Activated T-helper 17 cell treated with anti-CD3 and anti-CD28 coated beads, Interleukin-2, amount 50 U/mL, for 72 hours (primary cell): Measurements from ENCODE around the gene ETFA. TPM values are rescaled to one million over a fixed set of nuclear protein-coding genes. Genes with fewer than 3 reads are reported as not detected.

ENCODE experiments used
- ATAC-seq: fragments of 150-1000 bp; cut with Tn5 transposase; replicated peaks from 2 replicates; pipeline ENCODE4 v1.10.0; 2021; ENCODE audit warnings: mild to moderate bottlenecking, moderate library complexity
- H3K27ac Mint-ChIP-seq: one replicate; pipeline ENCODE4 v1.8.0; 2022; ENCODE audit warnings: mixed read lengths
- H3K27me3 Mint-ChIP-seq: one replicate; pipeline ENCODE4 v1.8.0; 2022; ENCODE audit warnings: mixed read lengths
- H3K36me3 Mint-ChIP-seq: one replicate; pipeline ENCODE4 v1.8.0; 2022; ENCODE audit warnings: low read depth, mild to moderate bottlenecking, mixed read lengths
- H3K4me1 Mint-ChIP-seq: one replicate; pipeline ENCODE4 v1.8.0; 2022; ENCODE audit warnings: mixed read lengths
- H3K4me3 Mint-ChIP-seq: one replicate; pipeline ENCODE4 v1.8.0; 2022; ENCODE audit warnings: mild to moderate bottlenecking, mixed read lengths
- H3K9me3 Mint-ChIP-seq: one replicate; pipeline ENCODE4 v1.8.0; 2022; ENCODE audit warnings: mixed read lengths
- total RNA-seq, 2 donors: library from RNA; stranded (reverse); gene quantifications; one replicate each; pipeline ENCODE4 v1.2.3, GENCODE V29; 2022

The ETFA gene
- total RNA-seq, 2 donors from 2014 or later, result 113 to 185 TPM

DNA sequence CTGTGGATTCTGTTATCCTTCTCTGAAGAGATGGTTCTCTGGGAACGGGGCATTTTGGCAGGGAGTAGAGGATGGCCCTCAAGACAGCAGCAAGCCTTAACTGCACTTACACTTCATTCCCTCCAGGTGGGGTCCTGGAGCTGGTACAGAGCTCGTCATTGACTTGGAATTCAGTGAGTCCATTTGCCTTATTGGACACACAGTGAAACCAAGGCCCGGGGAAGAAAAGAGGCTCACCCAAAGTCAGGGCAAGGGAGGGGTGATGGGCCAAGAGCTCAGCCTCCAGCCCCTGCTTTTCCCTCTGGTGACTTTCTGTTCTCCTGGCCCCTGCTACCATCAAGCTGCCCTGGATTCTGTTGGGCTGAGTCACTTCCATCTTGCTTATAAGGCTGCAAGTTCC, 125.6 kb downstream of the ETFA start:
- Mint-ChIP-seq H3K4me3 (no peak overlapping the region), H3K27me3 (peaks cover 33% of the 10 kb centered on the region), H3K4me1 (peaks cover 17% of the 10 kb centered on the region), H3K9me3 (no peaks in the 10 kb centered on the region), H3K27ac (no peak overlapping the region), H3K36me3 (no peaks in the 10 kb centered on the region)
- ATAC-seq, result no peak

DNA sequence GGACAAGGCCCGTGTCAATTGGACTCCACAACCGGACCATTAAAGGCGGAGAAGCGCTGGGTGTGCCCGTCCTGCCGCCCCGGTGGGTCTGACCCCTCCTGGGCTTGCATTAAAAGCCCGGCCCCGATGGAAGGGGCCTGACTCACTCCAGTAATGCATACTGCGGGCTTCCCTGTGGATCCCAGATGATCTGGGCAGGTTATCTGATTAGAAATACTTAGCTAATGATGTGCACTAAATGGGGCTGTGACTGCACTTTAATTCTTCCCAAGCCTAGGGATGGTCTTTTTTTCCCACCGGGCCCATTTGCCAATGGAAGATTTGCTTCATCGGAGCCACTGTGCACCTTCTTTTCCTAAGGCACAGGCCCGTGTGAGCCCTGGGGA, 126.6 kb downstream of the ETFA start:
- H3K27ac Mint-ChIP-seq, result no peak overlapping the region
- H3K4me3 Mint-ChIP-seq, result no peak overlapping the region
- H3K9me3 Mint-ChIP-seq, result no peaks in the 10 kb centered on the region
- no peaks in the 10 kb centered on the region for H3K36me3 Mint-ChIP-seq
- H3K27me3 Mint-ChIP-seq, result peaks cover 24% of the 10 kb centered on the region
- ATAC-seq, result no peak
- H3K4me1 Mint-ChIP-seq, result peaks cover 13% of the 10 kb centered on the region

DNA sequence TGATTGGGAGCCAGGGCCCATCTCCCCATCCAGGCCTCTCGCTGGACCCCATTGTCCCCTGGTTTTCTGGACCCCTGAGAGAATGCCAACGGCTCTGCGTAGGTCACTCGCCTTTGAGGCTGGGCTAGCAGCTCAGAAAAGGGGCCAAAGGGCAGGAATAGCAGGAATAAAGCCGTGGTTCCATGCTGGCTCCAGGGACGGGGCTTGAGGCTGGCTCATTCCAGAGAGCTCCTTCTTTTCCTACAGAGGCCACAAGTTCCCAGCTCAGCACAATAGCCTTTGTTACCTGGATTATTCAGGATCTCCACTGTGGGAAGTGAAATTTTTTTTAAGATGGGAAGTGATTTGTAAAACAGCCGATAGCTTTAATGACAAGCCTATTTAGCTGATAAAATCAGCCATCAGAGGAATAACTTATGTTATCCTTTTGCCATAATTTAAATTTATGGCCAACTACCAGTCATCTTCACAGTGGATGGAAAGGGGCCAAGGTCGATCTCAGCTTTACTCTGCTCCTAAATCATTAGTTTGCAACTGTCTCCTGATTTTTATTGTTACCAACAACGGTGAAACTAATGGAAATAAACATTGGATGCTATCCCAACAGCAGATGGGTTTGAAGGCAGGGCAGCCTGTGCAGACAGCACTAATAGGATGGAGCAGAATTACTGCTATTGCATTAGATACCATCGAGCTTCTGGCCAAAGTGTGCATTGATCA, 127.2 kb downstream of the ETFA start:
- Mint-ChIP-seq H3K9me3 (no peaks in the 10 kb centered on the region), H3K27me3 (peaks cover 24% of the 10 kb centered on the region), H3K4me1 (peaks cover 13% of the 10 kb centered on the region), H3K36me3 (no peaks in the 10 kb centered on the region), H3K27ac (no peak overlapping the region), H3K4me3 (no peak overlapping the region)
- ATAC-seq, result no peak

DNA sequence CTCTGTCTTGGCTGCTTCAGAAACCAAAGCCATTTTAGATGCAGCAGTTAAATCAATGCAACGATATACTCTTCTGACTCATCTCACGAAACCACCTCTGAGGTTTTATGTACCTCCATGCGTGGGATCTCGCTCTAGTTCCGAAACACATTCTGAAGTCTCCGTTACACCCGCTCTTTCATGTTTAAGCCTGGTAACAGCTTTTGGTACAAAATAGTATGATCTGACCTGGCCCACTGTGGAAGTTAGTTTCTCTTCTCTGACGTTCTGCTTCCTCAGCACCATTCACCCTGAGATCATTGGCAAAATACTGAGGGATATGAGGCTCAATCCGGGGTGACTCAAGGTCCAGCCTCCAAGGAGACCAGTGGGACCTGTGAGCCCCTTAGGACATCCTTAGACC, 129.6 kb downstream of the ETFA start:
- Mint-ChIP-seq H3K4me3 (peak overlapping the region; percentile 57), H3K27ac (peak overlapping the region; percentile 85), H3K9me3 (no peaks in the 10 kb centered on the region), H3K4me1 (peaks cover 13% of the 10 kb centered on the region), H3K27me3 (peaks cover 35% of the 10 kb centered on the region), H3K36me3 (no peaks in the 10 kb centered on the region)
- peak; percentile 94 for ATAC-seq

DNA sequence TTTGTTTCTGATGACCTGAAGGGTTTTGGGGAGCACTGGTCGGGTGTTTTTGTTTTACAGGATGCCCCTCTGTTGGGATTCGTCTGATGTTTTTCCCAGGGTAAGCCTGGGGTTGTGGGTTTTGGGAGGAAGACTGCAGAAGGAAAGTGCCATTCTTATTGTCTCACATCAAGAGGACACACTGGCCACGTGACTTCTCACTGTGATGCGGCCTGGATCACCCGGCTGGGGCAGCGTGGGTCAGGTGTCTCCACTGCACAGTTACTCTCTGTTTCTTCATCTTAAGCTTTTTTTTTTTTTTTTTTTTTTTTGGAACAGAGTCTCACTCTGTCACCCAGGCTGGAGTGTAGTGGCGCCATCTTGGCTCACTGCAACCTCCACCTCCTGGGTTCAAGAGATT, 130.9 kb downstream of the ETFA start:
- Mint-ChIP-seq H3K27me3 (peaks cover 29% of the 10 kb centered on the region), H3K4me3 (no peak overlapping the region), H3K9me3 (no peaks in the 10 kb centered on the region), H3K4me1 (peaks cover 9% of the 10 kb centered on the region), H3K36me3 (no peaks in the 10 kb centered on the region), H3K27ac (no peak overlapping the region)
- no peak for ATAC-seq

DNA sequence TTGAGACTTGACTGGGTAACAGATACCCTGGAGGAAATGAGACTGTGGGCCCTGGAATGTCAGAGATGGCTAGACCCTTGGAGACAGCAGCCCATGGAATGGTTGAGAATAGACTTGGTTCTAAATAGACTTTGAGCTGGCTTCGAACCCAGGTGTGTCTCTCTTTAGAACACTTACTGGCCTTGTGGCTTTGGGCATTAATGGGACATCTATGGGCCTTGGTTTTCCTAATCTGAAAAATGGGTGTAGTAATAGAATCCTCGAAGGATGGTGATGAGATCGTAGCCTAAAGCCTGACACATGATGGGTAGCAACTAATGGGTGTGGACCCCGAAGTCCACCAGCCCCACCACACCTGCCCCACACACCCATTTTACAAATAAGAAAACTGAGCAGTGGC, 132.2 kb downstream of the ETFA start:
- H3K4me3 Mint-ChIP-seq, result no peak overlapping the region
- peaks cover 25% of the 10 kb centered on the region for H3K27me3 Mint-ChIP-seq
- ATAC-seq, result no peak
- no peaks in the 10 kb centered on the region for H3K9me3 Mint-ChIP-seq
- no peak overlapping the region for H3K27ac Mint-ChIP-seq
- no peaks in the 10 kb centered on the region for H3K36me3 Mint-ChIP-seq
- H3K4me1 Mint-ChIP-seq, result peaks cover 9% of the 10 kb centered on the region

DNA sequence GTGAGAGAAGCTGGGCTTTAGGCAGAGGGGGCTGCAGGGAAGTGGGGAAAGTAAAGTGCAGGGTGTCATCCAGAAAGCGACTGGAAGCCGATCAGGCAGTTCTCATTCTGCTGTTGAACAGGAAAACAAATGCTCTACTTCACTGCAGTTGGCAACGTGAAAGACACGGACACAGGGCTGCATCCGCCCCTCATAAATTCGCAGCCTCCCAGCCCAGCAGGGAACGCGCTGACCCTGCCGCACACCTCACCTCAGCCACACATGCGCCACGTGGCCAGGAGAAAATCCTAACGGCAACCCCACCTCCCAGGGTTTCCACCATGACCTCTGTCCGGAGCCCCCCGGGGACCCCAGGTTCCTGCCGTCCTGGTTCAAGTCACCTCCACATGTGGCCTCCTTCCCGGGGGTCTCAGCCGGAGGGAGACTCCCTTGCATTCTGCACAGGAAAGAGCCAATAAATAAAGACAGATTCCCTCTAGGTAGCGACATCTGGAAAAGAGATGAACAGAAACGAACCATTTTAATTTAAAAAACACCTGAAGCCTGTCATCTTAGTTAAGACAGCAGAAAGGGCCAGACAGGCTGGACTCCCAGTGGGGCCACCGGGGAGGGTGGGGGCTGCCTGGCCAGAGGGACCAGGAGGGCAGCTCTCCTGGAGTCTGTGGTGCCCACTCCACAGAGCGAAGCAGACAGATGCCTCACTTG, 132.8 kb downstream of the ETFA start:
- ATAC-seq, result no peak

DNA sequence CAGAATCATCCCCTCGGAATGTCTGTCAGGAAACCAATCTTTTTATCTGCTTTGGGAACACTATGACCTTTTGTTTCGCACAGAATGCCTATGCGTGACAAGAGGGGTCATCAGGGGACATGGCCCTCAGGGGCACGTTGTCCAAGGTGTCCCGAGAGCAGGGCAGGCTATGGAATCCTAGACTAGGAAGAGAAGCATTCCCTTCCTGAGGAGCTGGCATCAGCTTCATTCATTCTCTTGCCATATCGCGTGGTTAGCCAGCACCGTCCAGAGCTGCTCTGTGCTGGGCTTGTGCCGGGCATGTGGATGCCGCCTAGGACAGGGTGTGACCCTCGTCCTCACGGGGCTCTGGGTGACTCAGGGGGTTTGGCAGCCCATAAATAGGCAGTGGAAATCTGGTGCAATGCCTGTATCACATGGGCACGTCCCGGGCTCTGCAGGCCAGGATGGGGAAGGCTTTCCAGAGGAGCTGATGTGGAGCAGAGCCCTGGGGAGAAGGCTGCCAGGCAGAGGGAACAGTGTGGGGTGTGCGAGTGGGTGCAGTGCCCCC, 133.7 kb downstream of the ETFA start:
- H3K4me1 Mint-ChIP-seq, result peaks cover 9% of the 10 kb centered on the region

More for the DNA sequence above, 132.8 kb downstream of the ETFA start:
- H3K4me1 Mint-ChIP-seq, result peaks cover 9% of the 10 kb centered on the region
- H3K27me3 Mint-ChIP-seq, result peaks cover 25% of the 10 kb centered on the region
- H3K9me3 Mint-ChIP-seq, result no peaks in the 10 kb centered on the region
- no peaks in the 10 kb centered on the region for H3K36me3 Mint-ChIP-seq
- H3K4me3 Mint-ChIP-seq, result no peak overlapping the region
- H3K27ac Mint-ChIP-seq, result no peak overlapping the region

DNA sequence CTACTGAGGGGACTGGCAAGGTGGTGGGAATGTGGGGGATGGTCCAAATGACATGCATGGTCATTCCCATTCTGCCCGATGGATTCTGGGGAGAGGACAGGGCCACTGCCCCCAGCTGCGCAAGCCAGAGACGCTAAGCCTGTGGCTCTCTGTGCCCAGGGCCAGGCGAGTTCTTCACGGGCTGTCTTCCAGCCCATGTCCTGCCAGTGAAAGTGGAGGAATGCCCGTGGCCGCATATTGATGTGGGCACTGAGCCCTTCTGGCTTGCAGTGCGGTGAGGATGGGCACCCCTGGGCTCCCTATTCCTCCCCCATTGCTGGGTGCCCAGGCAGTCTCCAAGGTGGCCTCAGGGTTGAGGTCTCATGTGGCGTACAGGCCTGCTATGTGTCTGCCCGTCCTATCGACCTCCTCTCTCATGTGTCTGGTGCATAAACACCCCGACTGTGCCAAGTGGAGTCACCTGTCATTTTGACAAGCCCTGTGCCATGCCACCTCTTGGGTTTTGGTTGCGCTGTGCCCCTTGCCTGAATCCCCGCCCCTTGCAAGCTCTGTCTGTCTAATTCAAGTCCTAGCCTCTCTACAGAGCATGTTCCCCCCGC, 134.7 kb downstream of the ETFA start:
- Mint-ChIP-seq H3K4me3 (no peak overlapping the region), H3K9me3 (no peaks in the 10 kb centered on the region), H3K27ac (no peak overlapping the region), H3K36me3 (no peaks in the 10 kb centered on the region), H3K4me1 (peaks cover 4% of the 10 kb centered on the region), H3K27me3 (peaks cover 25% of the 10 kb centered on the region)
- ATAC-seq, result no peak

More for the DNA sequence above, 133.7 kb downstream of the ETFA start:
- Mint-ChIP-seq H3K27me3 (peaks cover 25% of the 10 kb centered on the region), H3K4me3 (no peak overlapping the region), H3K36me3 (no peaks in the 10 kb centered on the region), H3K27ac (no peak overlapping the region), H3K9me3 (no peaks in the 10 kb centered on the region)
- ATAC-seq, result no peak

DNA sequence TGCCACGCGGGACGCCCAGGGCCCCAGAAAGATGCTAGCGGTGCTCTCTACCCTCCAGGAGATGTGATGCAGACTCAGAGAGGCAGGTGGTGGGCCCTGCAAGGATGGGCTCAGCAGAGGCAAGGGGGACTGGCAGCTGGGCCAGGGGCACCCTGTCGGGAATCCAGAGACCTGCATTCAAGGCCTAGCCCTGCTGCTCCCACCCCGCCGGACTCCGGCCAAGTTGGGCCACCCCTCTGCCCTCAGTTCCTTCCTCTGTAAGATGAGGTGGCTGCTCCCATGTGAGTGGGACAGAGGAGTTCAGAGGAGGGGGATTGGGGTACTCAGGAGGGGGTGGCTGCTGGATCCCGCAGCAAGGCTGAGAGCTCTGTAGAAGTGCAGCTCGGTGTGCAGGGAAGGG, 135.2 kb downstream of the ETFA start:
- H3K27me3 Mint-ChIP-seq, result peaks cover 21% of the 10 kb centered on the region
- H3K36me3 Mint-ChIP-seq, result no peaks in the 10 kb centered on the region

DNA sequence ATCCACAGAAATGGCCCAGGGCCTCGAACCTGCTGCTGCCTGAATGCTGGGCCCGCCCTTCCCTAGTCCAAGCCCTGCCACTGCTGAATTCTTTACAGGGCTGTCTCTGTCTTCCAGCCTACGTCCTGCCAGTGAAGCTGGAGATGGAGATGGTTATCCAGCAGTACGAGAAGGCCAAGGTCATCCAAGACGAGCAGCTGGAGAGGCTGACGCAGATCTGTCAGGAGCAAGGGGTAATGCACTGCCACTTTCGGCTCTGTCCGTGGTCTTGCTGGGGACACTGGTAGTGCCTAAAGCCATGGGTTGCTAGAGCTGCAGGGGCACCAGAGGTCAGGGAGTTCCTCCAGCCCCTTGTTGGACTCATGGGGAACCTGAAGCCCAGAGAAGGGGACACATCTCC, 135.8 kb downstream of the ETFA start:
- H3K4me1 Mint-ChIP-seq, result no peaks in the 10 kb centered on the region
- H3K27ac Mint-ChIP-seq, result no peak overlapping the region
- H3K9me3 Mint-ChIP-seq, result no peaks in the 10 kb centered on the region
- no peak overlapping the region for H3K4me3 Mint-ChIP-seq
- peaks cover 21% of the 10 kb centered on the region for H3K27me3 Mint-ChIP-seq
- H3K36me3 Mint-ChIP-seq, result no peaks in the 10 kb centered on the region
- no peak for ATAC-seq

More for the DNA sequence above, 135.2 kb downstream of the ETFA start:
- no peak overlapping the region for H3K4me3 Mint-ChIP-seq
- no peaks in the 10 kb centered on the region for H3K9me3 Mint-ChIP-seq
- H3K4me1 Mint-ChIP-seq, result no peaks in the 10 kb centered on the region
- H3K27ac Mint-ChIP-seq, result no peak overlapping the region
- ATAC-seq, result no peak

DNA sequence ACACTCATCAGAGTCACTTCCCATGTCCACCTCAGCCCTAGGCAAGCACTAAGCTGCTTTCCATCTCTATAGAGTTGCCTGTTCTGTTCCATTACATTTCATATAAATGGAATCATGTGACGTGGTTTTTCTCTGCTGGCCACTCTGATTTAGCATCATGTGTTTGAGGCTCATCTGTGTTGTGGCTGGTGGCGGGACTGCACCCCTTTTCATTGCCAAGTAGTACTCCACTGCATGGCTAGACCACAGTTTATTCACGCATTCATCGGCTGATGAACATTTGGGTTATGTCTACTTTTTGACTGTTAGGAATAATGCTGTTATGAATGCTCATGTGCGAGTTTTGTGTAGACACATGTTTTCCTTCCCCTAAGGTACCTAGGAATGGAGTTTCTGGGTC, 136.6 kb downstream of the ETFA start:
- Mint-ChIP-seq H3K4me3 (no peak overlapping the region), H3K9me3 (no peaks in the 10 kb centered on the region), H3K27ac (no peak overlapping the region), H3K27me3 (peaks cover 21% of the 10 kb centered on the region), H3K36me3 (no peaks in the 10 kb centered on the region), H3K4me1 (no peaks in the 10 kb centered on the region)
- ATAC-seq, result no peak

DNA sequence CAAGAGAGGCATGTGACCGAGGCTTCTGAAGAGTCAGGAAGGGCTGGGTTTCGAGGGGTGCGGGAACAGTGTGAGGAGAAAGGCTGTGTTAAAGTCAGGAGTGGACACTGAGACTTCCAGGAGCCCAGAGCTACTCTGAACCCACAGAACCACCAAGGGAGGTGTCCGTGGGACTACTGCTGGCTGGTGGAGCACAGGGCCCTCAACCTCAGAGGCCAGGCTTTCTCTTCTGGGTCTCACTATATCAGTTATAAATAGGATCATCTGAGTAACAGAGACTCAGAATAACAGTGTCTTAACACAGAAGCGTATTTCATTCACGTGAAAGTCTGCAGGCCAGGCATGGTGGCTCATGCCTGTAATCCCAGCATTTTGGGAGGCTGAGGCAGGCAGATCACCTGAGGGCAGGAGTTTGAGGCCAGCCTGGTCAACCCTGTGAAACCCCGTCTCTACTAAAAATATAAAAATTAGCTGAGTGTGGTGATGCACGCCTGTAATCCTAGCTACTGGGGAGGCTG, 137.9 kb downstream of the ETFA start:
- Mint-ChIP-seq H3K27ac (no peak overlapping the region), H3K36me3 (no peaks in the 10 kb centered on the region), H3K27me3 (peaks cover 15% of the 10 kb centered on the region), H3K9me3 (no peaks in the 10 kb centered on the region), H3K4me1 (no peaks in the 10 kb centered on the region), H3K4me3 (no peak overlapping the region)
- no peak for ATAC-seq

DNA sequence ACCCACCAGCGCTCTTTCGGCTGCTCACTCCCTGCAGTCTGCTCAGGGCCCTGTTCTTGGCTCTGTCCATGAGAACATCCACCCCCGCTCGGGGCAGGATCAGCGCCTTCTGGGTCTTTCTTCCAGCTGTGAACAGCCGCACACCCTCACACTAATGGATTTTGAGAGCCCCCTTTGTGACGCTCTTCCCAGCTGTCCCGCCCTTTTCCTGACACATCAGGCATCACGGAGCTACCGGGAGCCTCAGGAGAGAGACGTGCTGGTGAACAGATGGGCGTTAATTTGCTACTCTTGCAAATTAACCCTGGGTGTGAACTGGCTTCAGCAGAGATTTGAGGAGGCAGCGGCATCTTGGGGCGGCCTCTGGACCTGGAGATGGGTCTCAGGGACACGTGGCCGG, 138.5 kb downstream of the ETFA start:
- Mint-ChIP-seq H3K27ac (no peak overlapping the region), H3K36me3 (no peaks in the 10 kb centered on the region), H3K27me3 (peaks cover 11% of the 10 kb centered on the region), H3K4me1 (no peaks in the 10 kb centered on the region), H3K4me3 (no peak overlapping the region), H3K9me3 (no peaks in the 10 kb centered on the region)
- no peak for ATAC-seq
